ENCODE measurements around the gene RIOX2.
"Not testable (repeated sequence)": the region's sequence is repeated elsewhere in the genome, so short reads cannot be mapped to it uniquely, and the experiment has no call there.

Gene RIOX2

DNA sequence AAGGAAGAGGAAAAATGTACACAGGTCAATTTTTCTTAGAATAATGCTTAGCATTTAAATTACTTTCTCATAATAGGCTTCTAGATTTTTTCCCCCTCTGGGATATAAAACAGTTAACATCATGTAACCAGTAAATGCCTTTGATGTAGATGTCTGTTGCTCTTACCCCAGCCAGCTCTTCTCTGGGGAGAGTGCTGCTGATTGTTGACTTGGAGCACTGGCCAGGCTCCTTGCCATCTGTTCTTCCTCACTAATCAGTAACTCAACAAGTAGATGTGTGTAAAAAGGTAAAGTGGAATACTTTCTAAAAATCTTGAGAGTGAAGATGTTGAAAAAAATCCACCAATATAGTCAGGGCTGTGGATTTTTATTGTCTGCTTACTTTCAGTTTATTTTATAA lies 42.2 kb downstream of the RIOX2 start:
- TF ChIP-seq POLR2A (IDR thresholded peaks at IDR 0.05; ENCODE audit: low read depth, low read length) (no peak), POLR2AphosphoS5 (IDR thresholded peaks at IDR 0.05; ENCODE audit: low read depth, low read length) (no peak), TAF1 (IDR thresholded peaks at IDR 0.05; ENCODE audit: borderline replicate concordance, low read depth, low read length) (no peak)
- DNase-seq (ENCODE audit: insufficient read length), result no peak
- no peak for FAIRE-seq

- DNase-seq (ENCODE audit: insufficient read length), result no peak
- no peak for TF ChIP-seq POLR2AphosphoS5 (IDR thresholded peaks at IDR 0.05; ENCODE audit: low read depth, low read length)
- TF ChIP-seq TAF1 (IDR thresholded peaks at IDR 0.05; ENCODE audit: borderline replicate concordance, low read depth, low read length), result no peak
- TF ChIP-seq POLR2A (IDR thresholded peaks at IDR 0.05; ENCODE audit: low read depth, low read length), result no peak
- no peak for FAIRE-seq
Observed at GRCh38 chr3:97928986-97929385, 43.2 kb downstream of the RIOX2 start.

GRCh38 chr3:97927704-97928103 lies 44.5 kb downstream of the RIOX2 start:
- DNase-seq (ENCODE audit: insufficient read length), result no peak
- TF ChIP-seq TAF1 (IDR thresholded peaks at IDR 0.05; ENCODE audit: borderline replicate concordance, low read depth, low read length) (no peak), POLR2A (IDR thresholded peaks at IDR 0.05; ENCODE audit: low read depth, low read length) (no peak), POLR2AphosphoS5 (IDR thresholded peaks at IDR 0.05; ENCODE audit: low read depth, low read length) (no peak)
- FAIRE-seq, result no peak

DNA sequence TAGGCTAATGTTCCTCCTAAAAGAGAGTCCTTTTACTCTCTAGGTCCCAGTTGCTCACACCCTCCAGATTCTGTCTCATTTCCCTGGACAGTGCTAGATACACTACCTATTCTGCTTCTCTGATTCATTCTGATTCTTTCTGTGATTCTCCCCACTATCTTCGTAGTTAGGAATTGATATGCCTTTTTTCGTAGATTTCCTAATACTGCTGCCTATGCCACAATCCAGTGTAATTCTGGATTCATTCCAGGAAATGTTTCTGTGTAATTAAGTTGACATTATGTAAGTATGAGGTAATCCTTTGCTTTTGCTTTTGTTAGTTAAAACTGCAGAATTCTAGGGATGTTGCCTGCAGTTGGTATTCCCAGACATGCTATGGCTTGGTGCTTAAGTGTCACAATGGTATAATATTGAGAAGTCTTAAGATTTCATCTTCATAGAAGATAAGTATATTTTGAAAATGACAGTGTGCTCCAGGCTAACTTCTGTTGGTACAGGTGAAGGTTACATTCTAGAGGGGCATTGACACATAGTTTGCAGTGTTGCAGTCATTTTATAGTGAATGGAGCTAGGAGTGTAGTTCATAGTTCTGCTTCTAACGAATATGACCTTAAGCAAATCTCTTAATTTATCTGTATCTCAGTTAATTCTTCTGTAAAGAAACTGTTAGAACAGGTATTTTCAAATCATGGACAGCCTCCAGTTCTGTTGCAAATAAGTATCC lies 54.3 kb downstream of the RIOX2 start:
- no peak for DNase-seq (ENCODE audit: insufficient read length)
- TF ChIP-seq POLR2A (IDR thresholded peaks at IDR 0.05; ENCODE audit: low read depth, low read length), result no peak
- no peak for TF ChIP-seq TAF1 (IDR thresholded peaks at IDR 0.05; ENCODE audit: borderline replicate concordance, low read depth, low read length)
- TF ChIP-seq POLR2AphosphoS5 (IDR thresholded peaks at IDR 0.05; ENCODE audit: low read depth, low read length), result no peak
- FAIRE-seq, result no peak

- no peak for FAIRE-seq
- TF ChIP-seq POLR2AphosphoS5 (IDR thresholded peaks at IDR 0.05; ENCODE audit: low read depth, low read length), result no peak
- no peak for TF ChIP-seq POLR2A (IDR thresholded peaks at IDR 0.05; ENCODE audit: low read depth, low read length)
- no peak for TF ChIP-seq TAF1 (IDR thresholded peaks at IDR 0.05; ENCODE audit: borderline replicate concordance, low read depth, low read length)
- no peak for DNase-seq (ENCODE audit: insufficient read length)
Observed at GRCh38 chr3:97916576-97916975, 55.7 kb downstream of the RIOX2 start.

- TF ChIP-seq TAF1 (IDR thresholded peaks at IDR 0.05; ENCODE audit: borderline replicate concordance, low read depth, low read length), result no peak
- no peak for TF ChIP-seq POLR2A (IDR thresholded peaks at IDR 0.05; ENCODE audit: low read depth, low read length)
- no peak for TF ChIP-seq POLR2AphosphoS5 (IDR thresholded peaks at IDR 0.05; ENCODE audit: low read depth, low read length)
- DNase-seq (ENCODE audit: insufficient read length), result no peak
- FAIRE-seq, result no peak
Observed at GRCh38 chr3:97914388-97914787, 57.8 kb downstream of the RIOX2 start.

GRCh38 chr3:97911459-97911858 lies 60.8 kb downstream of the RIOX2 start:
- TF ChIP-seq TAF1 (IDR thresholded peaks at IDR 0.05; ENCODE audit: borderline replicate concordance, low read depth, low read length) (no peak), POLR2AphosphoS5 (IDR thresholded peaks at IDR 0.05; ENCODE audit: low read depth, low read length) (no peak), POLR2A (IDR thresholded peaks at IDR 0.05; ENCODE audit: low read depth, low read length) (no peak)
- DNase-seq (ENCODE audit: insufficient read length) (no peak), FAIRE-seq (no peak)

GRCh38 chr3:97910931-97911351 lies 61.3 kb downstream of the RIOX2 start:
- no peak for TF ChIP-seq POLR2A (IDR thresholded peaks at IDR 0.05; ENCODE audit: low read depth, low read length)
- no peak for TF ChIP-seq TAF1 (IDR thresholded peaks at IDR 0.05; ENCODE audit: borderline replicate concordance, low read depth, low read length)
- TF ChIP-seq POLR2AphosphoS5 (IDR thresholded peaks at IDR 0.05; ENCODE audit: low read depth, low read length), result no peak
- FAIRE-seq (no peak), DNase-seq (ENCODE audit: insufficient read length) (no peak)

GRCh38 chr3:97910236-97910831 lies 61.9 kb downstream of the RIOX2 start:
- not testable (repeated sequence) for FAIRE-seq; DNase-seq (ENCODE audit: insufficient read length)

GRCh38 chr3:97909830-97910229 lies 62.4 kb downstream of the RIOX2 start:
- not testable (repeated sequence) for FAIRE-seq; DNase-seq (ENCODE audit: insufficient read length)

- peak; percentile 42 for FAIRE-seq
- DNase-seq (ENCODE audit: insufficient read length), result no peak
- TF ChIP-seq TAF1 (IDR thresholded peaks at IDR 0.05; ENCODE audit: borderline replicate concordance, low read depth, low read length) (no peak), POLR2A (IDR thresholded peaks at IDR 0.05; ENCODE audit: low read depth, low read length) (no peak), POLR2AphosphoS5 (IDR thresholded peaks at IDR 0.05; ENCODE audit: low read depth, low read length) (no peak)
Observed at GRCh38 chr3:97901313-97902248, 70.7 kb downstream of the RIOX2 start.

GRCh38 chr3:97899331-97899730 lies 72.9 kb downstream of the RIOX2 start:
- TF ChIP-seq POLR2AphosphoS5 (IDR thresholded peaks at IDR 0.05; ENCODE audit: low read depth, low read length) (no peak), POLR2A (IDR thresholded peaks at IDR 0.05; ENCODE audit: low read depth, low read length) (no peak), TAF1 (IDR thresholded peaks at IDR 0.05; ENCODE audit: borderline replicate concordance, low read depth, low read length) (no peak)
- no peak for DNase-seq (ENCODE audit: insufficient read length)
- no peak for FAIRE-seq
